K562 (cell line): Measurements from ENCODE around the gene PCBD1. TPM values are rescaled to one million over a fixed set of nuclear protein-coding genes. Genes with fewer than 3 reads are reported as not detected.

Experiments used
- ATAC-seq: fragments of 200-7000 bp; cut with Tn5 transposase; 3 replicates; pipeline ENCODE4 v1.9.1; 2020; ENCODE audit warnings: moderate library complexity
- BruUV-seq: library from RNA; stranded (reverse); fragments of 400-500 nt; replicated peaks from 2 replicates; lab custom pipeline; 2021; lab: Mats Ljungman, UMichigan
- CTCF ChIA-PET: fragments of 300-600 bp; formaldehyde crosslinking; extraction: SDS; loops from one replicate; lab custom pipeline; 2021; ENCODE audit warnings: low intra/inter-chr PET ratio; lab: Yijun Ruan, JAX
- POLR2A ChIA-PET: fragments of 300-600, 350-650 bp; sonication (Branson Sonifier 250); formaldehyde crosslinking; extraction: SDS; loops from one replicate; lab custom pipeline; 2021; ENCODE audit warnings: antibody characterized with exemption, inconsistent platforms; lab: Yijun Ruan, JAX
- DNase-seq, 4 experiments: peaks; one replicate each; pipeline versions ENCODE4 v3.0.0 to v3.0.0-alpha.2; 2011 to 2018; ENCODE audit warnings: low spot score in 3 of 4, mixed read lengths in 3 of 4; ENCODE audit errors: extremely low read depth in 1 of 4
- FAIRE-seq: peaks from 2 replicates; lab custom pipeline; 2011; peaks lifted over from hg19 to GRCh38; lab: Jason Lieb, UNC
- H2AFZ ChIP-seq: 2 replicates; pipeline ENCODE4 v1.6.0; 2011; ENCODE audit warnings: low read depth, low read length, control low read depth, inconsistent platforms
- H3K27ac ChIP-seq: fragments of 200-600 bp; 3 replicates; pipeline ENCODE4 v1.8.0; 2011; ENCODE audit warnings: low read depth, mild to moderate bottlenecking, control low read depth, inconsistent platforms, low read length, moderate library complexity, mixed read lengths; ENCODE audit errors: extremely low read depth
- H3K27me3 ChIP-seq, 2 experiments: fragments of 300-600 bp in 1 of 2; 2 replicates in 1 of 2; 3 replicates in 1 of 2; pipeline versions ENCODE4 v1.6.0 to v1.8.0; 2011; ENCODE audit warnings: inconsistent platforms in 2 of 2, low read length in 2 of 2, mild to moderate bottlenecking in 1 of 2, mixed read lengths in 1 of 2, moderate library complexity in 1 of 2; ENCODE audit not compliant: control insufficient read depth in 2 of 2, insufficient read depth in 2 of 2
- H3K36me3 ChIP-seq: fragments of 300-600 bp; 3 replicates; pipeline ENCODE4 v1.8.0; 2011; ENCODE audit warnings: mild to moderate bottlenecking, low read length, inconsistent platforms; ENCODE audit not compliant: control insufficient read depth, insufficient read depth
- H3K4me1 ChIP-seq, 2 experiments: fragments of 200-600 bp in 1 of 2; replicated peaks in 1 of 2; 2 replicates in 1 of 2; 3 replicates in 1 of 2; pipeline versions ENCODE4 v1.5.1 to v1.8.0; 2011; ENCODE audit warnings: inconsistent platforms in 2 of 2, low read length in 2 of 2, mild to moderate bottlenecking in 1 of 2, mixed read lengths in 1 of 2, moderate library complexity in 1 of 2; ENCODE audit not compliant: control insufficient read depth in 2 of 2, insufficient read depth in 2 of 2
- H3K4me2 ChIP-seq: 2 replicates; pipeline ENCODE4 v1.6.1; 2011; ENCODE audit warnings: low read length, control low read depth, inconsistent platforms, mixed read lengths; ENCODE audit not compliant: insufficient read depth
- H3K4me3 ChIP-seq: fragments of 200-600 bp; sonication (generic), shearing (Covaris generic); 2 replicates; pipeline ENCODE4 v1.5.1; 2016; ENCODE audit warnings: control low read depth, inconsistent platforms
- H3K79me2 ChIP-seq: fragments of 200-600 bp; 3 replicates; pipeline ENCODE4 v1.8.0; 2011; ENCODE audit warnings: low read length, inconsistent platforms; ENCODE audit not compliant: control insufficient read depth, insufficient read depth
- H3K9ac ChIP-seq, 2 experiments: 2 replicates each; pipeline versions ENCODE4 v1.6.0 to v1.6.1; 2011; ENCODE audit warnings: low read depth in 2 of 2, low read length in 2 of 2, control low read depth in 1 of 2, inconsistent platforms in 1 of 2, mild to moderate bottlenecking in 1 of 2, mixed read lengths in 1 of 2; ENCODE audit not compliant: insufficient read depth in 1 of 2
- H3K9me1 ChIP-seq: one replicate; pipeline ENCODE4 v1.6.0; 2011; ENCODE audit warnings: inconsistent platforms, mild to moderate bottlenecking, low read length, moderate library complexity; ENCODE audit not compliant: control insufficient read depth, insufficient read depth
- H3K9me3 ChIP-seq: replicated peaks from 2 replicates; pipeline ENCODE4 v1.5.1; 2011; ENCODE audit warnings: low read depth, low read length, inconsistent platforms; ENCODE audit not compliant: control insufficient read depth, insufficient read depth
- H4K20me1 ChIP-seq: replicated peaks from 2 replicates; pipeline ENCODE4 v1.6.1; 2011; ENCODE audit warnings: low read length, inconsistent platforms, mixed read lengths; ENCODE audit not compliant: control insufficient read depth, insufficient read depth
- CAMTA2 ChIP-seq: fragments of 250-450 bp; sonication (Bioruptor Pico); conservative IDR thresholded peaks from 2 replicates; pipeline ENCODE4 v1.5.1; 2022
- CHD2 ChIP-seq: IDR thresholded peaks from 2 replicates; pipeline ENCODE4 v1.6.1; 2011; ENCODE audit warnings: low read depth, low read length
- TAL1 ChIP-seq: fragments of 450-650 bp; IDR thresholded peaks from 2 replicates; pipeline ENCODE4 v1.6.1; 2016; ENCODE audit warnings: mild to moderate bottlenecking
- TCF7L2 ChIP-seq: fragments of 150-350 bp; IDR thresholded peaks from 2 replicates; pipeline ENCODE4 v1.6.1; 2016; ENCODE audit warnings: low read depth, mild to moderate bottlenecking, low read length, moderate library complexity
- TRIM28 ChIP-seq: fragments of 450-650 bp; IDR thresholded peaks from 2 replicates; pipeline ENCODE4 v1.6.1; 2017
- WGBS: fragments of 100-300 bp; shearing (Covaris generic); methylation state at CpG from one replicate; pipeline ENCODE4 v1.1.6; 2016; ENCODE audit warnings: low coverage, mixed read lengths; ENCODE audit not compliant: insufficient coverage; ENCODE audit errors: missing lambda C conversion rate; 5-methylcytosine and 5-hydroxymethylcytosine counted together
- in situ Hi-C: fragments of 300-500 bp; cut with MboI; formaldehyde crosslinking; loops from 4 replicates; pipeline ENCODE4 v1.15.0; 2018; ENCODE audit warnings: inconsistent platforms, mixed read lengths
- intact Hi-C: fragments of 100-400 bp; cut with micrococcal nuclease; formaldehyde crosslinking; loops from 2 replicates; pipeline ENCODE4 v1.14.2; 2022
- polyA plus RNA-seq, 8 experiments: library from polyadenylated mRNA; depleted of rRNA in 4 of 8; stranded (reverse) in 5 of 8; unstranded in 3 of 8; fragments of >200 nt; fragmentation: Nextera tagmentation in 2 of 8; fragmentation: Illumina TruSeq in 1 of 8; extraction: Ambion mirVana in 2 of 8; extraction: Trizol in 1 of 8; gene quantifications; 2 replicates each; pipeline versions ENCODE4 v1.2.1 to v1.2.3, GENCODE V29; 2011 to 2014; ENCODE audit warnings: inconsistent platforms in 1 of 8, missing spikeins in 1 of 8
- total RNA-seq, 7 experiments: library from RNA; depleted of rRNA in 6 of 7; stranded (reverse); fragments of >200 nt in 6 of 7; fragmentation: Illumina TruSeq in 2 of 7; extraction: Trizol in 2 of 7; gene quantifications; 2 replicates each; pipeline versions ENCODE4 v1.2.1 to v1.2.3, GENCODE V29; 2011 to 2021; ENCODE audit warnings: low replicate concordance in 1 of 7

Gene PCBD1
- total and polyA plus RNA-seq, 9 of the 15 experiments (the other 6 are each of a cell fraction or from before 2014, with no cell fraction given): 14.6 to 109 (median 57.0) TPM

DNA sequence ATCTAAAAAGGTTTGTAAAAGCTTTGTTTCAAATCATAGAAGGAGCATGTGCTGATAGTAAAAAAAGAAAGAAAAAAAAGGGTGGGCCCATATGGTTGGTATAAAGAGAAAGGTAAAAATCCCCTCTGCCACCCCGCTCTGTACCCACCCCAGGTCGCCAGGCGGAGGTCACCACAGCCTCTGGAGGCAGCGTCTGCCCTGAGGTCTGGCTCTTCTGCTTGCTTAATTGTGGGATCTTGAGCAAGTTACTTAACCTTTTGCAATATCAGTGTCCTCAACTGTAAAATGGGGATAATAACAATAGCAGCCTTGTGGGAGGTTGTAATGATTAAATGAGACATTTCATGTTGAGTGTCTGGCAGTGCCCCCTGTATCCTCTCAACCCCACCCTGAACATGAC, 10.7 kb upstream of the PCBD1 start:
- H3K9ac ChIP-seq: no peak overlapping the region
- ATAC-seq (no peak), DNase-seq (no peak), FAIRE-seq (no peak)
- H3K9me1 ChIP-seq: no peaks in the 10 kb centered on the region
- WGBS: 5% methylated on average over 4 of the region's 4 CpGs
- BruUV-seq: no TSS peak
- intact Hi-C loops: no loop called here
- no peak overlapping the region for H3K4me2 ChIP-seq
- H2AFZ ChIP-seq: no peak overlapping the region
- H3K36me3 ChIP-seq: no peaks in the 10 kb centered on the region
- H3K4me1 ChIP-seq: no peaks in the 10 kb centered on the region
- ChIA-PET POLR2A (interaction anchor here (0.6 kb wide), 1 partner anchor 29 kb away, joined by 3 read pairs; no protein-coding TSS in a partner anchor), CTCF (no interaction called here)
- H4K20me1 ChIP-seq: peaks cover 9% of the 10 kb centered on the region
- H3K79me2 ChIP-seq: no peaks in the 10 kb centered on the region
- peaks cover 24 to 34% of the 10 kb centered on the region in 2 experiments for H3K27me3 ChIP-seq
- no peak overlapping the region for H3K27ac ChIP-seq
- no peak overlapping the region for H3K4me3 ChIP-seq
- TF ChIP-seq TAL1 (no peak), CHD2 (no peak), CAMTA2 (CRISPR knock-in tag) (no peak), TRIM28 (no peak)
- H3K9me3 ChIP-seq: no peaks in the 10 kb centered on the region
- in situ Hi-C loops: no loop called here

DNA sequence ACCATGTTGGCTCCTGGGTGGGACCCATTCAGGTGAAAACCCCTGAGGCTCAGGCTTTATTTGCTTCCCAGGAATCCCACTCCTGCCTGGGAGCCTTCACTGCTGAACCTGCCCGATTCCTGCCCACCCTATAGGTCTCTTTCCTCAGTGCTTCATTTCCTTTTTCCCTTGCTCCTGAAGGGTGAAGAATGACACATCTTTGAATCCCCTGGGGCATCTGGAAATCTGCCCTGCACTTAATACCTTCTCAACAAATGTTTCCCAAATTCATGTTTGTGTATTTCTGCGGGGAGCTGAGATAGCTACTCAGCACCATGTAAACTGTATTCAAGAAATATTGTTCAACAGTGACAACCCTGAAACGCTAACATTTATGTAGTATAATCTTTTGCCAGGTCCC, 10.3 kb upstream of the PCBD1 start:
- H2AFZ ChIP-seq: no peak overlapping the region
- no peaks in the 10 kb centered on the region for H3K79me2 ChIP-seq
- H3K4me2 ChIP-seq: no peak overlapping the region
- DNase-seq: no peak
- WGBS: 4% methylated on average over 3 of the region's 3 CpGs
- FAIRE-seq: no peak
- H3K9me1 ChIP-seq: no peaks in the 10 kb centered on the region
- POLR2A ChIA-PET: interaction anchor here (0.6 kb wide), 1 partner anchor 30 kb away, joined by 3 read pairs; no protein-coding TSS in a partner anchor
- H3K4me1 ChIP-seq: no peaks in the 10 kb centered on the region
- no peak overlapping the region for H3K4me3 ChIP-seq
- peaks cover 8% of the 10 kb centered on the region for H4K20me1 ChIP-seq
- no peak overlapping the region for H3K27ac ChIP-seq
- H3K27me3 ChIP-seq: peaks cover 24 to 37% of the 10 kb centered on the region in 2 experiments
- no peak for ATAC-seq
- H3K9me3 ChIP-seq: no peaks in the 10 kb centered on the region
- BruUV-seq: no TSS peak
- no peak overlapping the region for H3K9ac ChIP-seq
- no peaks in the 10 kb centered on the region for H3K36me3 ChIP-seq
- TF ChIP-seq TCF7L2: no peak
- intact Hi-C loops (no loop called here), in situ Hi-C loops (no loop called here)
- CTCF ChIA-PET: no interaction called here
